Pons (tissue), 1 donor: Measurements from ENCODE around the gene PRG2.

Experiments
- DNase-seq: peaks from one replicate; pipeline ENCODE4 v3.0.0-alpha.2; 2016; ENCODE audit warnings: low spot score

Gene PRG2

GRCh38 chr11:57390535-57390934 is at the start of gene PRG2:
PRG2 (minus strand) TSS chr11:57390650; CDS start chr11:57389944, 706 bp downstream.
- no peak for DNase-seq

GRCh38 chr11:57439786-57440185 is 49.3 kb upstream of the PRG2 start:
- DNase-seq: no peak

GRCh38 chr11:57438345-57439285 is 48.2 kb upstream of the PRG2 start:
- no peak for DNase-seq

- DNase-seq: no peak
Measured at GRCh38 chr11:57436031-57436430, 45.6 kb upstream of the PRG2 start.

DNA sequence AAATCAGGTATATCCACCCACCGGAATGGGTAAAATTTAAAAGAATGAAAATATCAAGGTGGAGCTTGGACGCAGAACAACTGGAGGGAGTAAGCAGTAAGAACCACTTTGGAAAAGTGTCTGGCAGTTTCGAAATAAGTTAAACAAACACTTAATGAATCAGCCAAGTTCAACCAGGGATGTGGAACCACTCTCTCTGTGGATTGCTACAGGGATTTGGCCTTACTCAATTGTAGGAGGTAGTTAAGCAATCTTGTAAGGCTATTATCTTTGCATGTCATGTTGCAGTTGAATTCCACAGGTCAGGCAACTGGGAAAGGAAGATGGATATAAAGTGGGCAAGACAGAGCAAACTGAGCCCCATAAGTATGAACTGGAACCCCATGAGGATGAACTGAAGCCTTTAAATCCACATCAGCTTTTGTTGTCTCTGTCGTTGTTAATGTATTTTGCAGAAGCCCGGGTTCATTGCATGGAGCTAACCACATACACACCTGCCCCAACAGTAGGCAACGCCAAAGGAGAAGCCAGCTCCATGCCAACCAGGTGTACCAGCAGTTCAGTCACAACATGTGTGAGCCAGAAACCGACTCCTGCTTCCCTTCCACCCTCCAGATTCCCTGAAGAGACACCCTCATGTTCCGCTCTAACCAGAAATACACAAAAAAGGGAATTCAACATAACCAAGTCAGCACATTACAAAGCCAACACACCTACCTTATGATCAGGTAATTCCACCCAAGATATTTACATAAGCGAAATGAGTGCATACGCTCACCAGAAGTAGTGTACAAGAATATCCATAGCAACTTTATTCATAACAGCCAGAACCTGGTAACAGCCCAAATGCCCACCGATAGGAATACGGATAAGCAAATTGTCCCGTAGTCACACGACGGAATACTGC is 44.4 kb upstream of the PRG2 start:
- no peak for DNase-seq

- no peak for DNase-seq
Measured at GRCh38 chr11:57432714-57433163, 42.3 kb upstream of the PRG2 start.

DNA sequence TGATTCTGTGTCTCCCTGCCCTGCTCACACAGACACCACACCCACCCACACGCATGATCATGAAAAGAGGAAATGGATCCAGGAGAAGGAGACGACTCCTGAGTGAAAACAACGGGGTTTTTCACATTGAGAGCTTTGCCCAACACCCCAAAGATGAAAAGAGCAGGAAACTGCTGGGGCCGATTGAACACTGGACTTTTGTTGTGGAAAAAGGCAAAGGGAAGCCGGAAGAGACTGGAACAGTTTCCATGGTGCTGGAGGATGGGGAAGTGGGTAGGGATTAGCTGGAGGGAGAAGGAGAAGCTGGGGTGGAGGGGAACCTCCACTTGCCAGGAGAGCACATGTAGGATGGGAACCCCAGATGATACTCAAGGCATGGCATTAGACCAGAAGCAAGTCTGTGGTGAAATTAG is 41.7 kb upstream of the PRG2 start:
- peak; percentile 69 for DNase-seq

DNA sequence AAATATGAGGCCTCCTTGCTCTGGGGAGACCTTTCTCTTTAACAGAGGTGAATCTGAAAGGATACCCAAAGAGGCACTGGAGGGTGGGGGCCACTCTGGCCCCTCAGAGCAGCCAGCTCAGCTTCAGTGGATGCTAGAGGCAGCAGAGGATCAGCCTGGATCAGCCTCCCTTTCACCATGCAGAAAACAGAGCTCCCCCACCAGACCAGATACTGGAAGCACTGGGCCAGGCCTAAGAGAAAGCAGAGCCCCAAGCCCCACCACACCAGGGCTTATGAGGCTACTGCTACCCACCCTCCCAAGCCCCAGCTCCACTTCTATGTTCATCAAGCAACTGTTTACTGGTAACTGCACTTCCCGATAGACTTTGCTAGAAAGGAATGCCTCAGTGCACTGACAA is 40.5 kb upstream of the PRG2 start:
- no peak for DNase-seq

- no peak for DNase-seq
Measured at GRCh38 chr11:57429946-57430345, 39.5 kb upstream of the PRG2 start.

DNA sequence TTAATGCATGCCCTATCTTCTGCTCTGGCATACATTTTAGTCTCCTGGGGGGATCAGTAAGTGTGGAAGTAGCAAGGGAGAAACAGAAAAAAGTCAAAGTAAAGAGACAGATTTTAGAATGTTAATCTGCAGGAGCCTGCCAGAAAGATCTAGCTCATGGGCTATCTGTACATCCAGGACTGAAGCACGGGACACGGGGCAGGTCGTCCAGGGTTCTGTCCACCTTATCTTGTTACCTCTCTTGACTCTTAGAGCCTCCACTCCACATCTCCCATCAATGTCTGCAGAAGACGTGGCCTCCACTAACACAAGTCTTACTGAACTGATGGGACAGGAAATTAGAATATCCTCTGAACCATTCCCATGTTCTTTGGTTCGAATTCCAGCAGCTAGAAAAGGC is 38.2 kb upstream of the PRG2 start:
- no peak for DNase-seq

DNA sequence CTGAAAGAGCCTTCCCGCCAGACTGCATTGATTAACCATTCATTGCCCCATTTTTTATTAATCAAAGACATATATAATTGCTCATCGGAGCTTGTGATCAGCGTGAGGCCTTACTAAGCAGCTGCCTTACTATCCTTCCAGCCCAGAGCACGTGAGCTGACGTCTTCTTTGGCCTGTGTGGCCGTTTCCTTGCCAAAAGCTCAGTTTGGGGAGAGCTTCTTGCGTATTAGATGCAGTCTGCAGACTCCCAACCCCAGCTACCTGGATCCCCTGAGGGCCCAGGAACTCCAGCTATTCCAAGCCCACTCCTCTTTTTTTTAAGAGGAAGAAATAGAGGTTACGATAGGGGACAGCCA is 37.3 kb upstream of the PRG2 start:
- peak; percentile 45 for DNase-seq

GRCh38 chr11:57426929-57427726 is 36.7 kb upstream of the PRG2 start, which contains the start of gene SLC43A3:
SLC43A3 (minus strand) TSS chr11:57427121; CDS start chr11:57426172, 949 bp downstream.
- peak; percentile 46 for DNase-seq

DNA sequence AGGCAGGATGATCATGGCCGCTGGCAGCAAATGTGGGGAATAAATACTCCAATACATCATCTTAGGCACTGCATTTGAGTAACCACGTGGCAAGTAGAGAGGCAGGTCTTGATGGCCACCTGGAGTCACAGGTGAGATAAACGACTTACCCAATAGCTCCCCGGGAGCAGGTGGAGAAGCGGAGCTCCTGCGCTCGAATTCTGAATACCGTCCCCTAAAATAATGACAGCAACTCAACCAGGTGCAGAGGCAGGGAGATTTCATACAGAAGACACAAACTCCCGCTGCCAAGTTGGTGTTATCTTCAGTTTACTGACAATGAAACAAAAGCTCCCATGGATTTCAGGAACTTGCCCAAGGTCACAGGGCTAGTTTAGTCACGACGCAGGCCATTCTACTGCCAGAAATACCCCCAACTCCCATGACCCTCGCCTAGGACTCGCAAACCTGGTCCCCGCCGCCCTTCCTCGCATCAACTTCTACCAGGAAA is 36.0 kb upstream of the PRG2 start:
- no peak for DNase-seq

GRCh38 chr11:57425565-57426438 is 35.4 kb upstream of the PRG2 start:
- DNase-seq: no peak

DNA sequence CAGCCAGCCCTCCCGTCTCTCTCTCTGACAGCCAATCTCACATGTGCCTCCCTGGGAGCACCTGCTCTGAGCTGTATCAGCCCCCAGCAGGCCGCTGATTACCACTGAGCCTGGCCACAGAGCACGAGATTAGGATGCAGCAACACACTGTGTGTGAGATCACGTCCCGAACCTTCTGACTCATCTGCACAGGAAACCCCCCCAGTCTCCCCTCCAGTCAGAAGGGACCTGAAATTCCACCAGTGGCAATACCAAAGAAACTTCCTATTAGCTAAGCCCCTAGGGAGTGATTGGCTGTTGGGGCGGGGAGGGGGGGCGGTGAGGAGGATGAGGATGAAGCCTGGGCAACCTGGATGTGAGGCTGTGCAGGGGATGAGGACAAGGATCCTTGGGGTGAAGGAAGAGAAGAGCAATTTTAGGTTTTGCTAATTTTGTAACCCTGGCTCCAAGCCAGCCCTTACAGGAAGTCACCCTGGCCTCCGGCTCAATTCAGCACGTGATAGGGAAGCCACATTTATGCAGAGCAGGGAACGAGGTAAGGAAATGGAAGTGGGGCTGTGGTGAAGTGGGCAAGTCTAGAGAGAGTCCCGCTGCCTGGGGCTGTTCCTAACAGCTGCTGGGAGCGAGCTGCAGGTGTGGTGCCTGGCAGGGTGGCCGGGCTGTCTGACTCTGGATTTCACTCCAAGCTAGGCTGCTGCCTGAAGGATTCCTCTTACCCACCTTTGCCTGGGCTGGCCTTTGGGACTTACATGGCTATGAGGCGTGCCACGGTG is 34.5 kb upstream of the PRG2 start:
- no peak for DNase-seq

GRCh38 chr11:57424137-57424791 is 33.8 kb upstream of the PRG2 start:
- DNase-seq: no peak

DNA sequence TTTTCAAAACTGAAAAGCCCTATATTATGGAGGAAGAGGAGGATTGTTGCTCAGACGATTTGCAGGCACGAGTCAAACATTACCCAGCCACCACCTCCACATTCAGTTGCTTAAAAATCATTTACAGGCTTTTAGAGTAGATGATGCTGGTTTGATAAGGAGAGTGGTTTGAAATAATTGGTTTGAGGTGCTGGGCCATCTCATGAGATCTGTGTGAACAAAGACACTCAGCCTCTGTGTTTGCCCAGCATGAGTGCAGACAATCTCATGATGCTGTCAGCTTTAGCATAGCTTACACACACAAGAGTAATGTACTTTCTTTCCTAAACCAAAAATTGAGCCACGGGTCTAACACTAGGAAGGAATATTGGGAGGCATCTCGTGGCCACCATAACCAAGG is 32.2 kb upstream of the PRG2 start:
- no peak for DNase-seq

DNA sequence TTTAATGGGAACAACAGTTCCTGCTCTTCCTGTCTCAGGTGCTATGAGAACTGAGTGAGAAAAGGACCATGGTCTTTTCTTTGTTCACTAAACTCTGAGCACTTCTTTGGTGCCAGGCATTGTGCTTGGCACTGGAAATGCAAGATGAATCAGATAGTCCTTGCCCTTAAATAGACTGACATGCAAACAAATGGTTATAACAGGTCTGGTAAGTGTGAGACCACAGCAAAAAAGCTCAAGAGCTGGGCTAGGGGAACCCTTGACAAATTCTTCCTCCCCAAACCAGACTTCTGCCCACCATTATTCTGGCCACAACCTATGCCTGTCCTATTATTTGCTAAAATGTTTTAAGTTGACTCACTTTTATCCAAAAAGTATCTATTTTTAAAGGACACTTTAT is 31.4 kb upstream of the PRG2 start:
- no peak for DNase-seq

DNA sequence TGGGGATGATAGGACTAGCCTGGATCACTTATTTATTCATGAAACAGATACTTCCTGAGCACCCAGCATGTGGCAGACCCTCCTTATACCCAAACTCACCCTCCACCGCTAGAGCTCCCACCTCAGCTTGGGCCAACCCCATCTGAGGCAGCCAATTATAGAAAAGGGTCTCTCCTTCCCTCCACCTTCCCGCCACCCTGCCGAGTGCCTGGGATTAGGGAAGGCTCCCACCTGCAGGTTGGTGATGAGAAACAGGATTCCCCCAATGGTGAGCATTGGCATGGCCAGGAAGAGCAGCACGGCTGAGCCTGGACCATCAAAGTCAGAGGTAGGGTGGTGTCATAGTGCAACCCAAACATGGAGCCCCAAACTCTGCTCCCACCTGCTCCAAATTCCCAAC is 30.6 kb upstream of the PRG2 start:
- DNase-seq: no peak
